MM.1S (cell line): ENCODE data around the gene ASH1L.

Experiments
- DNase-seq: peaks from one replicate; pipeline ENCODE4 v3.0.0-alpha.2; 2015
- H2AFZ ChIP-seq: fragments of 300-600 bp; sonication (generic); 2 replicates; pipeline ENCODE4 v1.6.0; 2016; ENCODE audit warnings: antibody characterized with exemption, low read length
- H3F3A ChIP-seq: fragments of 300-600 bp; sonication (generic); 2 replicates; pipeline ENCODE4 v1.6.1; 2016; ENCODE audit warnings: mild to moderate bottlenecking, antibody characterized with exemption, low read length, moderate library complexity, mixed read lengths; ENCODE audit not compliant: insufficient read depth
- H3K27ac ChIP-seq: fragments of 300-600 bp; sonication (generic); 2 replicates; pipeline ENCODE4 v1.5.1; 2016; ENCODE audit warnings: mild to moderate bottlenecking, low read length
- H3K27me3 ChIP-seq: fragments of 300-600 bp; sonication (generic); replicated peaks from 2 replicates; pipeline ENCODE4 v1.6.0; 2016; ENCODE audit warnings: low read length; ENCODE audit not compliant: insufficient read depth
- H3K36me3 ChIP-seq: fragments of 300-600 bp; sonication (generic); replicated peaks from 2 replicates; pipeline ENCODE4 v1.6.1; 2016; ENCODE audit warnings: mild to moderate bottlenecking, low read length, mixed read lengths; ENCODE audit not compliant: insufficient read depth
- H3K4me1 ChIP-seq: fragments of 300-600 bp; sonication (generic); 2 replicates; pipeline ENCODE4 v1.6.1; 2016; ENCODE audit warnings: low read length, mixed read lengths
- H3K4me2 ChIP-seq: fragments of 300-600 bp; sonication (generic); 2 replicates; pipeline ENCODE4 v1.6.0; 2016; ENCODE audit warnings: low read depth, low read length
- H3K4me3 ChIP-seq: fragments of 300-600 bp; sonication (generic); 2 replicates; pipeline ENCODE4 v1.5.1; 2016; ENCODE audit warnings: low read length, mixed read lengths
- H3K79me2 ChIP-seq: fragments of 300-600 bp; sonication (generic); 2 replicates; pipeline ENCODE4 v1.6.1; 2016; ENCODE audit warnings: mixed run types, low read length, mixed read lengths
- H3K9ac ChIP-seq: fragments of 300-600 bp; sonication (generic); 2 replicates; pipeline ENCODE4 v1.6.1; 2016; ENCODE audit warnings: low read length, mixed read lengths
- H3K9me2 ChIP-seq: fragments of 300-600 bp; sonication (generic); replicated peaks from 2 replicates; pipeline ENCODE4 v1.6.1; 2016; ENCODE audit warnings: mild to moderate bottlenecking, low read length, mixed read lengths; ENCODE audit not compliant: insufficient read depth
- H3K9me3 ChIP-seq: fragments of 300-600 bp; sonication (generic); replicated peaks from 2 replicates; pipeline ENCODE4 v1.6.1; 2016; ENCODE audit warnings: mild to moderate bottlenecking, low read length, mixed read lengths; ENCODE audit not compliant: insufficient read depth
- H4K20me1 ChIP-seq: fragments of 300-600 bp; sonication (generic); 2 replicates; pipeline ENCODE4 v1.6.1; 2016; ENCODE audit warnings: mild to moderate bottlenecking, low read length, moderate library complexity, mixed read lengths; ENCODE audit not compliant: insufficient read depth
- EZH2 ChIP-seq: fragments of 300-600 bp; sonication (generic); optimal IDR thresholded peaks from 2 replicates; pipeline ENCODE3; 2017; ENCODE audit warnings: low read depth, mild to moderate bottlenecking, antibody characterized with exemption, low read length, mixed read lengths
- EZH2phosphoT487 ChIP-seq: fragments of 300-600 bp; sonication (generic); IDR thresholded peaks from 2 replicates; pipeline ENCODE4 v1.6.1; 2018; ENCODE audit warnings: antibody characterized with exemption, low read length
- TF ChIP-seq, protein P1 (sequence below): fragments of 300-600 bp; sonication (generic); IDR thresholded peaks from 2 replicates; pipeline ENCODE4 v1.5.1; 2016; ENCODE audit warnings: antibody characterized with exemption, low read length, mixed read lengths

Gene ASH1L

DNA sequence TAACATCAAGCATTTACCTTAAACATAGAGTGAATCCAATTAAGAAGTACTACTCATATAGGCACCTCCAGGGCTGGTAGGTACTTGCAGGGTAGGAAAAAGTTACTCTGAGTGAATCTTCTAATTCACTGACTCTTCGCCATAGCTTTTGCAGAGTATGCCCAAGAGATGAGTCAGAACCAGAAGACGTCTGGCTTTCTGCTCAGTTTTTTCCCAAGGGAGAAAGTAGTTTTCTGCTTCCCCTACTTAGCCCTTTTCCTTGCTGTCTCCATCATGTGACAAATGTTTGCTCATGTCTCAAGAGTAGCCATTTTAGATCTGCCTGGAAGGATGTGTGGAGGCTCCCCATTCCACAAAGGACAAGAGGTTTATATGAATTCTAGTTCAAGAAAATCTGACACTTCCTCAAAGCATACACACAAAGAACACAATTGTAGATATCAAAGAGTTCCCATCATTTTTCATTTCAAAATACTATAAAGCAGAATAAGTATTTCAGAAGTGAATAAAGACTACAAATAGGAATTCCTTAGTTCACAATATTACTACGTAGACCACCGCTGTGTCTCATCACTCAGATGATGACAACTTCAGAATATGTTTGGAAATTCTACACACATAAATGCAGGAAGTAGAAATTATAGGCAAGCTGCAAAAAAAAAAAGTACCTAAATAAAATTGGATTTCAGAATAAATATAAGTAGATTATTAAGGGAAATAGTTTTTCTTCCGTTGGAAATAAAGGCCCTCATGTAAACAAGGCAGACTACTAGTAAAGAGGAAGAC is 98.5 kb downstream of the ASH1L start:
- Histone ChIP-seq H3K9ac (no peak overlapping the region), H3F3A (peaks cover 13% of the 10 kb centered on the region), H3K79me2 (peaks cover 50% of the 10 kb centered on the region)

GRCh38 chr1:155458111-155458510 is 104.5 kb downstream of the ASH1L start:
- no peaks in the 10 kb centered on the region for H3K27me3 ChIP-seq
- no peaks in the 10 kb centered on the region for H3K9me2 ChIP-seq
- no peak overlapping the region for H3K4me3 ChIP-seq
- H3K9me3 ChIP-seq: no peaks in the 10 kb centered on the region
- no peak overlapping the region for H3K4me2 ChIP-seq
- 0 out of 2 replicates have a peak, but pooled peaks cover 5% of the 10 kb centered on the region for H3K79me2 ChIP-seq
- H3K4me1 ChIP-seq: no peaks in the 10 kb centered on the region
- TF ChIP-seq EZH2phosphoT487 (no peak), EZH2 (no peak)
- TF ChIP-seq, protein P1, sequence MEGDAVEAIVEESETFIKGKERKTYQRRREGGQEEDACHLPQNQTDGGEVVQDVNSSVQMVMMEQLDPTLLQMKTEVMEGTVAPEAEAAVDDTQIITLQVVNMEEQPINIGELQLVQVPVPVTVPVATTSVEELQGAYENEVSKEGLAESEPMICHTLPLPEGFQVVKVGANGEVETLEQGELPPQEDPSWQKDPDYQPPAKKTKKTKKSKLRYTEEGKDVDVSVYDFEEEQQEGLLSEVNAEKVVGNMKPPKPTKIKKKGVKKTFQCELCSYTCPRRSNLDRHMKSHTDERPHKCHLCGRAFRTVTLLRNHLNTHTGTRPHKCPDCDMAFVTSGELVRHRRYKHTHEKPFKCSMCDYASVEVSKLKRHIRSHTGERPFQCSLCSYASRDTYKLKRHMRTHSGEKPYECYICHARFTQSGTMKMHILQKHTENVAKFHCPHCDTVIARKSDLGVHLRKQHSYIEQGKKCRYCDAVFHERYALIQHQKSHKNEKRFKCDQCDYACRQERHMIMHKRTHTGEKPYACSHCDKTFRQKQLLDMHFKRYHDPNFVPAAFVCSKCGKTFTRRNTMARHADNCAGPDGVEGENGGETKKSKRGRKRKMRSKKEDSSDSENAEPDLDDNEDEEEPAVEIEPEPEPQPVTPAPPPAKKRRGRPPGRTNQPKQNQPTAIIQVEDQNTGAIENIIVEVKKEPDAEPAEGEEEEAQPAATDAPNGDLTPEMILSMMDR: no peak
- H4K20me1 ChIP-seq: no peaks in the 10 kb centered on the region
- no peak for DNase-seq
- no peak overlapping the region for H2AFZ ChIP-seq
- no peak overlapping the region for H3K9ac ChIP-seq
- H3K36me3 ChIP-seq: no peaks in the 10 kb centered on the region
- no peak overlapping the region for H3K27ac ChIP-seq
- H3F3A ChIP-seq: no peaks in the 10 kb centered on the region

More for the DNA sequence above, 98.5 kb downstream of the ASH1L start:
- Histone ChIP-seq H3K4me1 (peaks cover 30% of the 10 kb centered on the region), H3K36me3 (no peaks in the 10 kb centered on the region), H2AFZ (no peak overlapping the region), H4K20me1 (no peaks in the 10 kb centered on the region), H3K9me2 (no peaks in the 10 kb centered on the region), H3K4me3 (no peak overlapping the region), H3K27ac (no peak overlapping the region), H3K9me3 (no peaks in the 10 kb centered on the region), H3K27me3 (no peaks in the 10 kb centered on the region), H3K4me2 (no peak overlapping the region)
- TF ChIP-seq EZH2phosphoT487 (no peak), EZH2 (no peak)
- TF ChIP-seq, protein P1: no peak
- no peak for DNase-seq

- no peak for DNase-seq
- Histone ChIP-seq H3K4me2 (no peak overlapping the region), H3K9me3 (no peaks in the 10 kb centered on the region), H4K20me1 (no peaks in the 10 kb centered on the region), H3K4me3 (no peak overlapping the region), H3F3A (no peaks in the 10 kb centered on the region), H3K9ac (no peak overlapping the region), H3K79me2 (0 out of 2 replicates have a peak, but pooled peaks cover 5% of the 10 kb centered on the region), H2AFZ (no peak overlapping the region), H3K36me3 (no peaks in the 10 kb centered on the region), H3K4me1 (no peaks in the 10 kb centered on the region), H3K27me3 (no peaks in the 10 kb centered on the region), H3K9me2 (no peaks in the 10 kb centered on the region), H3K27ac (no peak overlapping the region)
- no peak for TF ChIP-seq EZH2phosphoT487
- TF ChIP-seq EZH2: no peak
- TF ChIP-seq, protein P1: no peak
Observed at GRCh38 chr1:155457266-155457665, 105.3 kb downstream of the ASH1L start.
